T-helper 17 cell (primary cell): Measurements from ENCODE around the gene ANKRD53. TPM values are rescaled to one million over a fixed set of nuclear protein-coding genes. Genes with fewer than 3 reads are reported as not detected.
A peak's percentile ranks its signal among the peaks of the same experiment; 100 is the strongest.

ENCODE experiments used
- ATAC-seq: fragments of 150-1000 bp; cut with Tn5 transposase; 2 replicates; pipeline ENCODE4 v1.10.0; 2021; ENCODE audit warnings: mild to moderate bottlenecking, moderate library complexity
- DNase-seq, 3 donors: peaks; one replicate each; pipeline versions ENCODE4 v3.0.0 to v3.0.0-alpha.2; 2020 to 2021
- H3K9me3 ChIP-seq: one replicate; pipeline ENCODE4 v1.7.0; 2013; ENCODE audit warnings: low read length, mild to moderate bottlenecking; ENCODE audit not compliant: control insufficient read depth, poor library complexity, severe bottlenecking
- H3K27ac Mint-ChIP-seq: one replicate; pipeline ENCODE4 v1.8.0; 2022; ENCODE audit warnings: mild to moderate bottlenecking, moderate library complexity, mixed read lengths
- H3K27me3 Mint-ChIP-seq: one replicate; pipeline ENCODE4 v1.8.0; 2022; ENCODE audit warnings: mixed read lengths
- H3K36me3 Mint-ChIP-seq: one replicate; pipeline ENCODE4 v1.8.0; 2022; ENCODE audit warnings: low read depth, mixed read lengths
- H3K4me1 Mint-ChIP-seq: one replicate; pipeline ENCODE4 v1.8.0; 2022; ENCODE audit warnings: mild to moderate bottlenecking, mixed read lengths
- H3K4me3 Mint-ChIP-seq: one replicate; pipeline ENCODE4 v1.8.0; 2022; ENCODE audit warnings: mild to moderate bottlenecking, moderate library complexity, mixed read lengths
- total RNA-seq, 4 donors: library from RNA in 2 of 4; stranded (reverse) in 2 of 4; gene quantifications; one replicate each; pipeline ENCODE4 v1.2.3 and lab custom pipeline; 2022 to 2026

The ANKRD53 gene
- total RNA-seq, 2 donors from 2014 or later: 0.34 to 0.80 TPM

DNA sequence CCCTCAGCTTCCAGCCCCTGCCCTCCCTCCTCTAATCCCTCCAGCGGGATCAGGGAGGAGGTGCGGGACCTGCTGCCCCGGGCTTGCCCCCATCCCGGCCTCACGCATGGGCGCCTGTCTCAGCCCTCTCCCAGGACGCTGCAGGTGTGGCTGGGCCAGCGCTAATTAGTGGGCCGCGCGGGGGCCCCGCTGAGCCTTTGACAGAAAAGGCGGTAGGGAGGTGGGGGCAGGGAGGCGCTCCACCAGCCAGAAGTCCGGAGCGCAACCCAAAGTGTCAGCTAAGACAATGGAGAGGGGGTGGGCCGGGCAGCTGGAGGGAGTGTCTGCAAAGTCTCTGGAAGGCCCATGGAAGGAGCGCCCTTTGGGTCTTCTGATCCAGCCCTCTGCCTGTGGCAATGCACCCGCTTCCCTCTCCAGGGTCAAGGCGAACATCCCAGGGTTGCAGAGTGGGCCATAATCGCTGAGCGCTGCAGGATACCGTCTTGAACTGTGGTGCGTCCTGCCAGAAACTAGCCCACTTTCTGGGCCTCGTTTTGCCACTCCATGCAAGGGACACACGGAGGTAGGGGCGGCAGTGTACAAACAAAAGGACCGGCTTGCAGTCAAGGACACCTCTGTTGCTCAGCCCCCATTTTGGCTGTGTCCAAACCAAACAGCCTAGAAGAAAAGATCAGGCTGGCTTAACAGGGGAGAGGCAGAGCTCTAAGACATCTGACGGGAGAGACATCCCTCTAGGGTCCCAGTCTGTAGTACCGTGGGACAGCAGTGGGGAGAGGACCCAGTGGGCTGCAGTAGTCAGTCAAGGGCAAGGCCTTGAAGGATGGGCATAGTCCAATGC lies 39.2 kb upstream of the ANKRD53 start:
- H3K4me1 Mint-ChIP-seq: peaks cover 9% of the 10 kb centered on the region
- ATAC-seq (no peak), DNase-seq (no peak)
- H3K36me3 Mint-ChIP-seq: peaks cover 9% of the 10 kb centered on the region
- no peak overlapping the region for H3K27ac Mint-ChIP-seq
- H3K9me3 ChIP-seq: no peaks in the 10 kb centered on the region
- no peak overlapping the region for H3K4me3 Mint-ChIP-seq
- peaks cover 46% of the 10 kb centered on the region for H3K27me3 Mint-ChIP-seq

GRCh38 chr2:70939839-70940580 lies 38.4 kb upstream of the ANKRD53 start:
- DNase-seq (no peak), ATAC-seq (no peak)
- H3K36me3 Mint-ChIP-seq: peaks cover 7% of the 10 kb centered on the region
- H3K9me3 ChIP-seq: no peaks in the 10 kb centered on the region
- H3K4me1 Mint-ChIP-seq: peaks cover 7% of the 10 kb centered on the region
- H3K4me3 Mint-ChIP-seq: no peak overlapping the region
- H3K27ac Mint-ChIP-seq: no peak overlapping the region
- peaks cover 47% of the 10 kb centered on the region for H3K27me3 Mint-ChIP-seq

- Mint-ChIP-seq H3K27me3 (peaks cover 52% of the 10 kb centered on the region), H3K27ac (no peak overlapping the region), H3K4me3 (no peak overlapping the region), H3K36me3 (peaks cover 3% of the 10 kb centered on the region), H3K4me1 (peaks cover 3% of the 10 kb centered on the region)
- H3K9me3 ChIP-seq: no peaks in the 10 kb centered on the region
- ATAC-seq (no peak), DNase-seq (no peak)
Measured at GRCh38 chr2:70941186-70941585, 37.2 kb upstream of the ANKRD53 start.

DNA sequence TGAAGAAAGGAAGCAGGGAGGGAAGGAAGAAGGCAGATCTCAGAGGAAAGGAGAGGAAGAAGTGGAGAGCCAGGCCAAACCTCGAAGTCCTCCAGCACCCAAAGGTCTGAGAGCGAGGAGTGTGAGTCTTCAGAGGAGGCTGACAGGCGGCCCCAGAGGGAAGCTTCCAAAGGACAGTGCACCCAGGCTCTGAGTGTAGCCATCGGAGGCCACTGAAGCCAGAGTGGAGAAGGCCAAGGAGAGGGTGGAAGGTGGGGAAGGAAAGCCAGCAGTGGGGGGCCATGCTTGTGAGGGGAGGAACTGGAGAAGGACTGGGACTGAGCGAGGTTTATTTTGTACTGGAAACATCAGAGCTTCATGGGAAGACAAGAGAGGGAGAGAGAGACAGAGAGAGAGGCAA lies 36.7 kb upstream of the ANKRD53 start:
- no peak overlapping the region for H3K4me3 Mint-ChIP-seq
- peaks cover 3% of the 10 kb centered on the region for H3K4me1 Mint-ChIP-seq
- no peaks in the 10 kb centered on the region for H3K9me3 ChIP-seq
- no peak for DNase-seq
- no peak overlapping the region for H3K27ac Mint-ChIP-seq
- H3K27me3 Mint-ChIP-seq: peaks cover 52% of the 10 kb centered on the region
- ATAC-seq: no peak
- H3K36me3 Mint-ChIP-seq: peaks cover 3% of the 10 kb centered on the region

DNA sequence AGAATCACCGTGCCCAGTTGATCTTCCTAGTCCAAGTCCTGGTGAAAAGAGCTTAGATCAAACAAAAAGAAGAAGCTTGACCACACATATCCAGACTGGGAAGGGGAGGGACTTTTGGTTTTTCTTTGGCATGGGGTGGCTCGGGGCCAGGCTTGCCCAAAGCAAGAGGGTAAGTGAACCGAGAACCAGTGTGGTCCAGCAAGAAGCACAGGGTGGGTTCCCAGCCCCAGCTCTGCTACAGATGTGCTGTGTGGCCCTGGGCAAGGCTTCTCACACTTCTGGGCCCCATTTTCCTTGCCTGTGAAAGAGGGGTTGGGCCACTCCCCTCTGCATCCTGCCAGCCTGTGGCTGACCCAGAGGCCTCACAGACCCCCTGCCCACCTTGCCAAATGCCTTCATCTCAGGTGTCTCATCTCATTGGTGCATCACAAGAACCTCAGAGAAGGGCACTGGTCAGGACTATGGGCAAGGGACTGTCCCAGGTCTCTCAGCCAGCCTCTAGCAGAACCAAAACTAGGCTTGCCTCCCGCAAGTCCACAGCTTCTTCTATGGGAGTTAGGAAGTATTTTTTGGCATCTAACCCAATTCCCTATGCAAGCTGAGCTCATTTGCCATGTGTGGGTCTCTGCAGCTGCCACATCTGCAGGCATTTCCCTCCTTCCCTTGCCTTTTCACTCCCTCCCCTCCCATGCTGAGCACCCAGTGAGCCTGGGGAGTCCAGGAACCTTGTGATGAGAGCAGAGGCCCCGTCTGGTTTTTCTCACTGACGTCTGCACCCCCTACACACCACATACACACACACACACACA lies 35.8 kb upstream of the ANKRD53 start:
- H3K27ac Mint-ChIP-seq: no peak overlapping the region
- DNase-seq: no peak
- peaks cover 3% of the 10 kb centered on the region for H3K36me3 Mint-ChIP-seq

DNA sequence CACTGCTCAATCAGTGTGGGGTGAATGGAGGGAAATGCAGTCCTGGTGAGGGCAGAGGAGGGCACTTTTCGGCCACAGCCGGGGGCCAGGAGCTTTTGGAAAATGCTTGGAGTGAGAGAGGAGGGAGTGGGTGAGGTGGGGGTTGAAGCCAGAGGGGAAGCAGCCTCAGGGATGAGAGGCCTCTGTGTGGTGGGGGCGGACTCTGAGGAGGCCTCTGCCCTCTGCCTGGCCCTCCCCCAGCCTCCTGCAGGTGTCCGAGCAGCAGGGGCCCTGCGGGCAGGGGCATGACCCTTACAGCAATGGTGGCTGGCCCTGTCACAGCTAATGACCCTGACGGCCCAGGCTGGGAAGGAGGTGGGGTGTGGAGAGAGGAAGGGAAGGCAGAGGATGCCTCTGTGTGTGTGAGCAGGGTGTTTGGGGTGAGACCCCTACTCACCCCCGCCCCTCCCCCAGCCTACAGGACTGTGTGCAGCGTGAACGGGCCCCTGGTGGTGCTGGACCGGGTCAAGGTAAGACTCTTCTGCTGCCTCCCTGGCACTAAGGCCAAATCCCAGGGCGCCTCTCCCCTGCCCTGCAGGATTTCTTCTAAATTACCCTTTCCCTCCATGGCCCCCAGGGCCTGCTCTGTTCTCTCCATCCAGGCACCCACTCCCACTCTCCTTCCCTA lies 35.1 kb upstream of the ANKRD53 start:
- DNase-seq (no peak), ATAC-seq (no peak)
- Mint-ChIP-seq H3K4me1 (peaks cover 13% of the 10 kb centered on the region), H3K36me3 (peaks cover 3% of the 10 kb centered on the region), H3K27me3 (peaks cover 46% of the 10 kb centered on the region), H3K27ac (no peak overlapping the region), H3K4me3 (no peak overlapping the region)
- H3K9me3 ChIP-seq: no peaks in the 10 kb centered on the region

More for the DNA sequence above, 35.8 kb upstream of the ANKRD53 start:
- H3K27me3 Mint-ChIP-seq: peaks cover 50% of the 10 kb centered on the region
- H3K9me3 ChIP-seq: no peaks in the 10 kb centered on the region
- ATAC-seq: no peak
- peaks cover 6% of the 10 kb centered on the region for H3K4me1 Mint-ChIP-seq
- H3K4me3 Mint-ChIP-seq: no peak overlapping the region

DNA sequence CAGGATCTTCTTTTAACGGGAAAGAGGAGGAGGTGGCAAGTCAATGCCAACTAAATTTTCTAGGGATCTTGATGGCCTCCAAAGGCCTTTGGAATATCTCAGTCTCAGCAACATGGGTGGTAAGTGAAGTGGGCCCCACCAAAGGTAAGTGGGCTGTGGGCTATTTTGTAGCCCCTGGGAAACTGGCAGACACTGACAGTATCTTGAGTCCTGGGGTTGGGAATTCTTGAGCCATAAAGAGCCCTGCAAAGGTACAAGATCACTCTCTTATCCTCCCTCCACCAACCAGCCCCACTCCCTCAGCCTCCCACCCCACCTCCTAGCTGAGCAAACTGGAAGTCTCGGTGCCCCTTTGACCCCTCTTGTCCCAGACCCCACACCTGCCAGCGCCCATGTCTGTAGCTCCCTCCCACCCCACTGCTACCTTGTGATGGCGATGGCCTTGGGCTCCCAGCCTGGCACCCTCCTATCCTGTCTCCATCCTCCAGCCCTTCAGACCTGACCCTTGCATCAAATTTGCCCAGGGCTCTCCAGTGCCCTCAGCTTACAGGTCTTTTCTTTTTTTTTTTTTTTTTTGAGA lies 34.2 kb upstream of the ANKRD53 start:
- no peak overlapping the region for H3K4me3 Mint-ChIP-seq
- no peak for ATAC-seq
- H3K36me3 Mint-ChIP-seq: peaks cover 3% of the 10 kb centered on the region
- peaks cover 14% of the 10 kb centered on the region for H3K4me1 Mint-ChIP-seq
- H3K27ac Mint-ChIP-seq: no peak overlapping the region
- no peak for DNase-seq
- no peaks in the 10 kb centered on the region for H3K9me3 ChIP-seq
- peaks cover 44% of the 10 kb centered on the region for H3K27me3 Mint-ChIP-seq

- Mint-ChIP-seq H3K27ac (no peak overlapping the region), H3K36me3 (no peaks in the 10 kb centered on the region), H3K4me1 (peaks cover 11% of the 10 kb centered on the region), H3K4me3 (no peak overlapping the region), H3K27me3 (peaks cover 28% of the 10 kb centered on the region)
- peak in 1 of 3 donors; percentile 22 for DNase-seq
- no peaks in the 10 kb centered on the region for H3K9me3 ChIP-seq
- ATAC-seq: peak; percentile 49
Measured at GRCh38 chr2:70946832-70947442, 31.5 kb upstream of the ANKRD53 start.

DNA sequence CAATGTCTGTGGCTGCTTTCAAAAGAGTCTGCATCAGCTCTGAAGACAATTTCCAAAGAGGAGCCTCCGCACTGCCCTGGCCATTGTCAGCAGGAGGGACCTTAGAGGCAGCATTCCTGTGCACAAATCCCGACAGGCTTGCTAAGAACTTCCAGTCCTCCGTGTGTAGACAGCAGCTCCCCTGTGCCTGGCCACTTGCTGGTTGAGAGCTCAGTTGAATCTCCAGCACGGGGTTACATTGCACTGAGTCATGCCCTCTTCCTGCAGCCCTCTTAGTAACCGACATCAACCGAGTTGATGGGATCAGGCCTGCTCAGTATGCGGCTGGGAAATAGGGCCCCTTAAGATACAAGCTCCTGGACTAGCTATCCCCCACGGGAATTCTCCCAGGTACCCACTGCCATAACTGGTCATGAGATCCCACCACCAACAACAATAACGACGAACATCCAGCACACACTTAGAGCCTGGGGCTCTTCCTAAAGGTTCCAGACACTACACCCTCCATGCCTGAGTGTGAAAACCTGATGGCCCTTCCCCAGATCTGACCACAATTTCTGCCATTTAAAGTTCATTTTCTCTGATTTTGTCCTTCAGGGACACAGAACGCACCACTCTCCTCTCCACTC lies 30.8 kb upstream of the ANKRD53 start:
- peaks cover 31% of the 10 kb centered on the region for H3K27me3 Mint-ChIP-seq
- DNase-seq (no peak), ATAC-seq (no peak)
- no peaks in the 10 kb centered on the region for H3K9me3 ChIP-seq
- H3K36me3 Mint-ChIP-seq: no peaks in the 10 kb centered on the region
- peaks cover 11% of the 10 kb centered on the region for H3K4me1 Mint-ChIP-seq
- peak overlapping the region; percentile 81 for H3K4me3 Mint-ChIP-seq
- H3K27ac Mint-ChIP-seq: peak overlapping the region; percentile 59

- DNase-seq: peak; percentile 57 to 70 (median 57)
- H3K9me3 ChIP-seq: no peaks in the 10 kb centered on the region
- Mint-ChIP-seq H3K4me3 (peak overlapping the region; percentile 81), H3K27me3 (peaks cover 35% of the 10 kb centered on the region), H3K36me3 (no peaks in the 10 kb centered on the region), H3K4me1 (peaks cover 11% of the 10 kb centered on the region), H3K27ac (peak overlapping the region; percentile 59)
- ATAC-seq: peak; percentile 95
Measured at GRCh38 chr2:70948337-70949003, 30.0 kb upstream of the ANKRD53 start.

- no peaks in the 10 kb centered on the region for H3K36me3 Mint-ChIP-seq
- no peak overlapping the region for H3K27ac Mint-ChIP-seq
- H3K9me3 ChIP-seq: no peaks in the 10 kb centered on the region
- no peak overlapping the region for H3K4me3 Mint-ChIP-seq
- H3K27me3 Mint-ChIP-seq: peaks cover 32% of the 10 kb centered on the region
- ATAC-seq (no peak), DNase-seq (no peak)
- H3K4me1 Mint-ChIP-seq: peaks cover 11% of the 10 kb centered on the region
Measured at GRCh38 chr2:70949086-70949485, 29.3 kb upstream of the ANKRD53 start.
